Erythroblast (primary cell): ENCODE results near the gene SOX2.

Experiments used
- GATA1 ChIP-seq: IDR thresholded peaks from 2 replicates; pipeline ENCODE4 v1.6.1; 2011; ENCODE audit warnings: low read depth, mild to moderate bottlenecking, control low read depth, low read length, moderate library complexity
- POLR2A ChIP-seq: IDR thresholded peaks from 2 replicates; pipeline ENCODE4 v1.6.1; 2011; ENCODE audit warnings: mild to moderate bottlenecking, low read length

DNA sequence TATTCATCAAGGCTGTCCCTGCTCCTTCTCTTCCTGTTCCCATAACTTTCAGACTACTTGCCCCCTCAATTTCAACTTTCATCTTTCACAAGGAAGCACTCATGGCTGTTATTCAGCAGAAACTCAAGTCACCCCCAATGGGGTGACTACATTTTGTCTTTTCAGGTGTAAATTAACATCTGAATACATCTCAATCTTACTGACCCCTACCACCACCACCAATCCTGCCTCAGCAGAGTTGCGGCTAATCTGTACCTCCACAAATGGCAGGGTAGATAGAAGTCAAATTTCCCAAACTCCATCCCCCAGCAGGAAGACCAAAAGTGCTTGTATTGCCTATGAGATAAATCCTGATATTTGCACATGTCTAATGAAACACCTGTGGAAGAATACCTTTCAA lies 19.2 kb downstream of the SOX2 start:
- no peak for TF ChIP-seq POLR2A
- TF ChIP-seq GATA1: no peak
